ENCODE measurements around the gene ASTL. TPM values are rescaled to one million over a fixed set of nuclear protein-coding genes. Genes with fewer than 3 reads are reported as not detected.
A peak's percentile ranks its signal among the peaks of the same experiment; 100 is the strongest.

Gene ASTL
- 2.4 and 3.4 TPM in 2 replicates for total RNA-seq

GRCh38 chr2:96138179-96139145, at the start of gene ASTL:
Gene ASTL (minus strand): TSS chr2:96138502. CDS start chr2:96138436, 66 bp downstream.
- H3K27me3 Mint-ChIP-seq = no peaks in the 10 kb centered on the region
- no peaks in the 10 kb centered on the region for H3K9me3 Mint-ChIP-seq
- intact Hi-C loops (cut with micrococcal nuclease) = loop anchor here (1.0 kb wide), 1 partner anchor 36 kb away; no protein-coding TSS in a partner anchor
- peaks cover 24% of the 10 kb centered on the region for H3K4me1 Mint-ChIP-seq
- peak; percentile 88 for DNase-seq
- no peak within 1 kb of the TSS for H3K4me3 Mint-ChIP-seq
- no peak within 1 kb of the TSS for H3K27ac Mint-ChIP-seq
- peaks cover 25% of the 10 kb centered on the region for H3K36me3 Mint-ChIP-seq (ENCODE audit: low read depth)

- no peak overlapping the region for H3K4me3 Mint-ChIP-seq
- no peak overlapping the region for H3K27ac Mint-ChIP-seq
- no peaks in the 10 kb centered on the region for H3K9me3 Mint-ChIP-seq
- peaks cover 5% of the 10 kb centered on the region for H3K4me1 Mint-ChIP-seq
- DNase-seq = no peak
- intact Hi-C loops (cut with micrococcal nuclease) = no loop called here
- peaks cover 56% of the 10 kb centered on the region for H3K36me3 Mint-ChIP-seq (ENCODE audit: low read depth)
- no peaks in the 10 kb centered on the region for H3K27me3 Mint-ChIP-seq
Measured at GRCh38 chr2:96186562-96186961, 48.3 kb upstream of the ASTL start.

- H3K27me3 Mint-ChIP-seq = no peaks in the 10 kb centered on the region
- intact Hi-C loops (cut with micrococcal nuclease) = no loop called here
- peaks cover 10% of the 10 kb centered on the region for H3K4me1 Mint-ChIP-seq
- no peaks in the 10 kb centered on the region for H3K9me3 Mint-ChIP-seq
- no peak for DNase-seq
- H3K36me3 Mint-ChIP-seq (ENCODE audit: low read depth) = peaks cover 52% of the 10 kb centered on the region
- no peak overlapping the region for H3K27ac Mint-ChIP-seq
- H3K4me3 Mint-ChIP-seq = no peak overlapping the region
Measured at GRCh38 chr2:96185516-96185915, 47.2 kb upstream of the ASTL start.

GRCh38 chr2:96184989-96185388, 46.7 kb upstream of the ASTL start:
- intact Hi-C loops (cut with micrococcal nuclease) = no loop called here
- peaks cover 51% of the 10 kb centered on the region for H3K36me3 Mint-ChIP-seq (ENCODE audit: low read depth)
- no peaks in the 10 kb centered on the region for H3K27me3 Mint-ChIP-seq
- DNase-seq = no peak
- H3K9me3 Mint-ChIP-seq = no peaks in the 10 kb centered on the region
- H3K27ac Mint-ChIP-seq = no peak overlapping the region
- peaks cover 10% of the 10 kb centered on the region for H3K4me1 Mint-ChIP-seq
- no peak overlapping the region for H3K4me3 Mint-ChIP-seq

- peaks cover 10% of the 10 kb centered on the region for H3K4me1 Mint-ChIP-seq
- H3K36me3 Mint-ChIP-seq (ENCODE audit: low read depth) = peaks cover 47% of the 10 kb centered on the region
- H3K9me3 Mint-ChIP-seq = no peaks in the 10 kb centered on the region
- H3K27ac Mint-ChIP-seq = no peak overlapping the region
- no peak overlapping the region for H3K4me3 Mint-ChIP-seq
- intact Hi-C loops (cut with micrococcal nuclease) = no loop called here
- DNase-seq = no peak
- H3K27me3 Mint-ChIP-seq = no peaks in the 10 kb centered on the region
Measured at GRCh38 chr2:96184188-96184587, 45.9 kb upstream of the ASTL start.

- Mint-ChIP-seq H3K4me1 (peaks cover 12% of the 10 kb centered on the region), H3K27me3 (peaks cover 3% of the 10 kb centered on the region), H3K4me3 (no peak overlapping the region), H3K27ac (no peak overlapping the region), H3K36me3 (ENCODE audit: low read depth) (peaks cover 30% of the 10 kb centered on the region), H3K9me3 (no peaks in the 10 kb centered on the region)
- DNase-seq = no peak
- intact Hi-C loops (cut with micrococcal nuclease) = no loop called here
Measured at GRCh38 chr2:96181529-96181928, 43.2 kb upstream of the ASTL start.

GRCh38 chr2:96180521-96180920, 42.2 kb upstream of the ASTL start:
- peaks cover 3% of the 10 kb centered on the region for H3K27me3 Mint-ChIP-seq
- no peak for DNase-seq
- intact Hi-C loops (cut with micrococcal nuclease) = no loop called here
- H3K36me3 Mint-ChIP-seq (ENCODE audit: low read depth) = peaks cover 21% of the 10 kb centered on the region
- H3K4me1 Mint-ChIP-seq = peaks cover 12% of the 10 kb centered on the region
- H3K27ac Mint-ChIP-seq = no peak overlapping the region
- H3K9me3 Mint-ChIP-seq = no peaks in the 10 kb centered on the region
- no peak overlapping the region for H3K4me3 Mint-ChIP-seq

- Mint-ChIP-seq H3K4me1 (peaks cover 11% of the 10 kb centered on the region), H3K9me3 (no peaks in the 10 kb centered on the region), H3K36me3 (ENCODE audit: low read depth) (peaks cover 16% of the 10 kb centered on the region), H3K27me3 (peaks cover 3% of the 10 kb centered on the region), H3K27ac (no peak overlapping the region), H3K4me3 (no peak overlapping the region)
- intact Hi-C loops (cut with micrococcal nuclease) = no loop called here
- no peak for DNase-seq
Measured at GRCh38 chr2:96180002-96180401, 41.7 kb upstream of the ASTL start.

- H3K27ac Mint-ChIP-seq = no peak overlapping the region
- no peak for DNase-seq
- no peak overlapping the region for H3K4me3 Mint-ChIP-seq
- peaks cover 2% of the 10 kb centered on the region for H3K36me3 Mint-ChIP-seq (ENCODE audit: low read depth)
- intact Hi-C loops (cut with micrococcal nuclease) = loop anchor here (10.0 kb wide), 1 partner anchor 152 kb away; no protein-coding TSS in a partner anchor
- H3K27me3 Mint-ChIP-seq = peaks cover 3% of the 10 kb centered on the region
- peaks cover 25% of the 10 kb centered on the region for H3K4me1 Mint-ChIP-seq
- H3K9me3 Mint-ChIP-seq = no peaks in the 10 kb centered on the region
Measured at GRCh38 chr2:96176661-96177060, 38.4 kb upstream of the ASTL start.

- Mint-ChIP-seq H3K4me3 (no peak overlapping the region), H3K4me1 (peaks cover 23% of the 10 kb centered on the region), H3K27me3 (peaks cover 3% of the 10 kb centered on the region), H3K27ac (no peak overlapping the region), H3K9me3 (no peaks in the 10 kb centered on the region), H3K36me3 (ENCODE audit: low read depth) (no peaks in the 10 kb centered on the region)
- DNase-seq = no peak
- intact Hi-C loops (cut with micrococcal nuclease) = loop anchor here (10.0 kb wide), 1 partner anchor 151 kb away; no protein-coding TSS in a partner anchor
Measured at GRCh38 chr2:96175951-96176350, 37.6 kb upstream of the ASTL start.

GRCh38 chr2:96174251-96175144, 36.2 kb upstream of the ASTL start:
- Mint-ChIP-seq H3K4me1 (peaks cover 20% of the 10 kb centered on the region), H3K4me3 (peak overlapping the region; percentile 43), H3K27me3 (peaks cover 3% of the 10 kb centered on the region), H3K27ac (peak overlapping the region; percentile 54), H3K9me3 (no peaks in the 10 kb centered on the region), H3K36me3 (ENCODE audit: low read depth) (no peaks in the 10 kb centered on the region)
- intact Hi-C loops (cut with micrococcal nuclease) = loop anchor here (1.0 to 10.0 kb wide), 4 partner anchors 17 to 182 kb away; partner anchors contain the start of genes ANKRD36C and ASTL
- DNase-seq = peak; percentile 95

- H3K9me3 Mint-ChIP-seq = peaks cover 4% of the 10 kb centered on the region
- DNase-seq = no peak
- no peak overlapping the region for H3K27ac Mint-ChIP-seq
- peaks cover 2% of the 10 kb centered on the region for H3K36me3 Mint-ChIP-seq (ENCODE audit: low read depth)
- no peak overlapping the region for H3K4me3 Mint-ChIP-seq
- intact Hi-C loops (cut with micrococcal nuclease) = loop anchor here (5.0 to 10.0 kb wide), 2 partner anchors 147 to 180 kb away; partner anchors contain the start of gene ANKRD36C
- H3K4me1 Mint-ChIP-seq = peaks cover 35% of the 10 kb centered on the region
- H3K27me3 Mint-ChIP-seq = peaks cover 3% of the 10 kb centered on the region
Measured at GRCh38 chr2:96171831-96172230, 33.5 kb upstream of the ASTL start.

- H3K4me1 Mint-ChIP-seq = peaks cover 34% of the 10 kb centered on the region
Measured at GRCh38 chr2:96170626-96171025, 32.3 kb upstream of the ASTL start.

More at GRCh38 chr2:96170626-96171025, 32.3 kb upstream of the ASTL start:
- no peak for DNase-seq
- H3K27ac Mint-ChIP-seq = no peak overlapping the region
- H3K9me3 Mint-ChIP-seq = peaks cover 4% of the 10 kb centered on the region
- H3K36me3 Mint-ChIP-seq (ENCODE audit: low read depth) = peaks cover 2% of the 10 kb centered on the region
- intact Hi-C loops (cut with micrococcal nuclease) = loop anchor here (5.0 to 10.0 kb wide), 2 partner anchors 146 to 178 kb away; partner anchors contain the start of gene ANKRD36C
- H3K4me3 Mint-ChIP-seq = no peak overlapping the region
- no peaks in the 10 kb centered on the region for H3K27me3 Mint-ChIP-seq

Data from activated CD4-positive, alpha-beta T cell treated with anti-CD3 and anti-CD28 coated beads, Interleukin-2, amount 10 ng/mL, durations not matched to agents 24 days and 14 days (primary cell).